Lung (tissue), 12 donors: ENCODE results near the gene DAG1. TPM values are rescaled to one million over a fixed set of nuclear protein-coding genes. Genes with fewer than 3 reads are reported as not detected.
"Not testable (repeated sequence)": the region's sequence is repeated elsewhere in the genome, so short reads cannot be mapped to it uniquely, and the experiment has no call there.

Experiments used
- ATAC-seq: fragments of 200-7000 bp; cut with Tn5 transposase; one replicate; pipeline ENCODE4 v1.9.1; 2020; ENCODE audit warnings: moderate number of reproducible peaks; ENCODE audit not compliant: insufficient read depth, low FRiP score
- DNase-seq, 3 donors: peaks; one replicate each; pipeline ENCODE4 v3.0.0-alpha.2; 2013 to 2017
- H3K27ac ChIP-seq, 2 donors: one replicate each; pipeline ENCODE4 v1.5.1; 2013; ENCODE audit warnings: mild to moderate bottlenecking in 2 of 2, moderate library complexity in 2 of 2, control low read depth in 1 of 2, inconsistent platforms in 1 of 2, low read depth in 1 of 2, low read length in 1 of 2
- H3K27me3 ChIP-seq, 3 donors: one replicate each; pipeline ENCODE4 v1.5.1; 2013; ENCODE audit warnings: low read length in 2 of 3; ENCODE audit not compliant: control insufficient read depth in 3 of 3, insufficient read depth in 3 of 3
- H3K36me3 ChIP-seq, 4 donors: one replicate each; pipeline ENCODE4 v1.5.1; 2013; ENCODE audit warnings: low read length in 4 of 4, mild to moderate bottlenecking in 1 of 4, moderate library complexity in 1 of 4; ENCODE audit not compliant: control insufficient read depth in 4 of 4, insufficient read depth in 4 of 4
- H3K4me1 ChIP-seq, 5 donors: one replicate each; pipeline ENCODE4 v1.5.1; 2013; ENCODE audit warnings: low read length in 5 of 5, mild to moderate bottlenecking in 2 of 5, moderate library complexity in 1 of 5; ENCODE audit not compliant: control insufficient read depth in 5 of 5, insufficient read depth in 5 of 5
- H3K4me3 ChIP-seq: one replicate; pipeline ENCODE4 v1.5.1; 2013; ENCODE audit warnings: mild to moderate bottlenecking, control low read depth, moderate library complexity
- H3K9ac ChIP-seq, 2 donors: one replicate each; pipeline ENCODE4 v1.5.1; 2013; ENCODE audit warnings: low read length in 2 of 2, control low read depth in 1 of 2; ENCODE audit not compliant: insufficient read depth in 1 of 2
- H3K9me3 ChIP-seq, 4 donors: one replicate each; pipeline ENCODE4 v1.5.1; 2013; ENCODE audit warnings: low read length in 3 of 4, mild to moderate bottlenecking in 1 of 4, moderate library complexity in 1 of 4; ENCODE audit not compliant: control insufficient read depth in 4 of 4, insufficient read depth in 3 of 4
- WGBS, 2 donors: extraction: QIAGEN DNeasy Blood & Tissue Kit; methylation state at CpG; one replicate each; pipeline ENCODE4 v1.1.7; 2013; 5-methylcytosine and 5-hydroxymethylcytosine counted together
- polyA plus RNA-seq, 2 donors: library from polyadenylated mRNA; stranded (reverse); fragments of 200-250 nt; gene quantifications; one replicate each; pipeline ENCODE4 v1.2.1, GENCODE V29; 2013
- total RNA-seq, 2 donors: library from RNA; depleted of rRNA in 1 of 2; stranded (reverse); fragments of >200 nt in 1 of 2; gene quantifications; one replicate each; pipeline ENCODE4 v1.2.1, GENCODE V29; 2014 to 2021
- TF ChIP-seq, protein P1 (sequence below): IDR thresholded peaks from 2 replicates; pipeline ENCODE4 v1.5.1; 2012; ENCODE audit warnings: mild to moderate bottlenecking; ENCODE audit errors: control extremely low read depth, extremely low read depth
- donor health status: control.
- donor health status: control.
- donor health status: Bipolar disorder and iron deficiency.
- donor health status: healthy.
- donor health status: DM: yes; HTN: yes; CAD: no.

Gene DAG1
- total and polyA plus RNA-seq, 4 donors = 18.2 to 100 (median 38.0) TPM

DNA sequence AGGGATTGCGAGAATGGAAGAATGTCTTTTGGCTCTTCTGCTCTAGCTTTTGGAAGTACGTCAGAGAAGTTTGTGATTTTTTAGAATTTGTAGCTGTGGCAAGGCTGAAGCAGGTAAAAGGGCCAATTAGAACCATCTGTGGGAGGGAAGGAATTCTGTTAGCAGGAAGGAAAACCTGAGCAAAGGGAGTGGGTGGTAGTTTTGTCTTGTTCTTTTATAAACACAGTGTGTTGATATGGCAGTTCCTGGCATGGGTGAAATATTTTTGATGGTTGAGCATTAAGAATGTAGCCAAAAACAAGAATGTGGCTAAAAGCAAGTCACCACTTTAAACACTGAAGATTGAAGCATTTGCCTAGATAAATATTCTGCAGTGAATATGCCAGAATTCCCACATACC is 23.8 kb downstream of the DAG1 start:
- Histone ChIP-seq H3K9me3 (no peaks in the 10 kb centered on the region), H3K27me3 (no peaks in the 10 kb centered on the region), H3K4me1 (peaks cover 0 to 11% (median 0%) of the 10 kb centered on the region in 5 donors), H3K27ac (no peak overlapping the region), H3K9ac (no peak overlapping the region), H3K36me3 (peaks cover 0 to 6% (median 2%) of the 10 kb centered on the region in 4 donors), H3K4me3 (no peak overlapping the region)
- DNase-seq (no peak), ATAC-seq (no peak)
- WGBS, 2 donors = 83 to 87% methylated on average over 2 of the region's 2 CpGs
- TF ChIP-seq, protein P1, sequence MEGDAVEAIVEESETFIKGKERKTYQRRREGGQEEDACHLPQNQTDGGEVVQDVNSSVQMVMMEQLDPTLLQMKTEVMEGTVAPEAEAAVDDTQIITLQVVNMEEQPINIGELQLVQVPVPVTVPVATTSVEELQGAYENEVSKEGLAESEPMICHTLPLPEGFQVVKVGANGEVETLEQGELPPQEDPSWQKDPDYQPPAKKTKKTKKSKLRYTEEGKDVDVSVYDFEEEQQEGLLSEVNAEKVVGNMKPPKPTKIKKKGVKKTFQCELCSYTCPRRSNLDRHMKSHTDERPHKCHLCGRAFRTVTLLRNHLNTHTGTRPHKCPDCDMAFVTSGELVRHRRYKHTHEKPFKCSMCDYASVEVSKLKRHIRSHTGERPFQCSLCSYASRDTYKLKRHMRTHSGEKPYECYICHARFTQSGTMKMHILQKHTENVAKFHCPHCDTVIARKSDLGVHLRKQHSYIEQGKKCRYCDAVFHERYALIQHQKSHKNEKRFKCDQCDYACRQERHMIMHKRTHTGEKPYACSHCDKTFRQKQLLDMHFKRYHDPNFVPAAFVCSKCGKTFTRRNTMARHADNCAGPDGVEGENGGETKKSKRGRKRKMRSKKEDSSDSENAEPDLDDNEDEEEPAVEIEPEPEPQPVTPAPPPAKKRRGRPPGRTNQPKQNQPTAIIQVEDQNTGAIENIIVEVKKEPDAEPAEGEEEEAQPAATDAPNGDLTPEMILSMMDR = no peak

DNA sequence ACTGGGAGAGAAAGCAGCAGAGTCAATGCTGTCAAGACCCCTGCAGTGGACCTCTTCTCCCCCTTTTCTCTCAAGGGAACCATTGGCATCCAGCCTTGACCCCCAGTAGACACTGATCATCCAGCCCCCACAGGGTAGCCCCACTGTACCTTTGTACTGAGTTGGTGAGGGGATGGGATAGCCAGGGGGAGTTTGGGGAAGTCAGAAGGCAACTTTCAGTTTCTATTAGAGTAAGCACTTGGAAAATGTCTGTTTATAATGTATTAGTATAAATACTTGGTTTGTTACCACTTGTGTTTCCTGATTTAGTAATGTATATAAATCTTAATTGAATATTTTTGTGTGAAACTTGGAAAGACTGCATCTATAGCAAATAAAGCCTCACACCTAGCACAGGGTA is 25.0 kb downstream of the DAG1 start:
- H3K9ac ChIP-seq = no peak overlapping the region
- H3K27me3 ChIP-seq = no peaks in the 10 kb centered on the region
- H3K27ac ChIP-seq = no peak overlapping the region
- no peak for DNase-seq
- no peaks in the 10 kb centered on the region for H3K9me3 ChIP-seq
- ATAC-seq = no peak
- peaks cover 0 to 6% (median under 1%) of the 10 kb centered on the region in 4 donors for H3K36me3 ChIP-seq
- no peak overlapping the region for H3K4me3 ChIP-seq
- peaks cover 0 to 14% (median 0%) of the 10 kb centered on the region in 5 donors for H3K4me1 ChIP-seq
- TF ChIP-seq, protein P1 = no peak

DNA sequence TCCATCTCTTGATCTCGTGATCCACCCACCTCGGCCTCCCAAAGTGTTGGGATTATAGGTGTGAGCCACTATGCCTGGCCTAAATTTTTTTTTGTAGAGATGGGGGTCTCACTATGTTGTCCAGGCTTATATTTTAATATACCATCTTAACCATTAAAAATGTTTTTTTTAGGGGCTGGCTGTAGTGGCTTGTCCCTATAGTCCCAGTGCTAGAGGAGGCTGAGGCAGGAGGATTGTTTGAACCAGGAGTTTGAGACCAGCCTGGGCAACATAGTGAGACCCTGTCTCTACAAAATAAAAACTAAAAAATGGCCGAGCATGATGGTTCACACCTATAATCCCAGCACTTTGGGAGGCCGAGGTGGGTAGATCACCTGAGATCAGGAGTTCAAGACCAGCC is 26.8 kb downstream of the DAG1 start:
- H3K36me3 ChIP-seq, H3K9me3 ChIP-seq, H3K4me3 ChIP-seq, H3K27me3 ChIP-seq, ATAC-seq, DNase-seq, H3K27ac ChIP-seq, H3K9ac ChIP-seq: not testable (repeated sequence)
- 97% methylated on average over 4 of the region's 4 CpGs for WGBS, 2 donors
- peaks cover 0 to 17% (median 3%) of the 10 kb centered on the region in 5 donors for H3K4me1 ChIP-seq

DNA sequence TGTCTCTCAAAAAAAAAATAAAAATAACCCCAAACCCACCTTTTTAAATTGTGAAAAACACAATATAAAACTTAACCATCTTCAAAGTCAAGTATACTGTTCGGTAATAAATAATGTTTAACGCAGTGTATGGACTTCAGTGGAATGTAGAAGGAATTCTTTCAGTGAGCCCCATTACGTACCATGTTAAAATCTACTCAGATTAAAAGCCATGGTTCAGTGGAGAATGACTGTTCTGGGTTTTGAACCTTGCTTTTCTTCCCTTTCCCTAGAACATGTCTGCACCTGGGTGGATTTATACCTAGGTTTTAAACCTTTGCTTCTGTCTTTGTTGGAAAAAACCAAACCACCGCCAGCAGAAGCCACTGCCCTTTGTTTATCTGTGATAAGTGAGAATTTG is 27.5 kb downstream of the DAG1 start:
- peaks cover 0 to 5% (median 0%) of the 10 kb centered on the region in 4 donors for H3K36me3 ChIP-seq
- H3K9ac ChIP-seq = no peak overlapping the region
- no peak overlapping the region for H3K27ac ChIP-seq
- DNase-seq (no peak), ATAC-seq (no peak)
- WGBS, 2 donors = 81 to 86% methylated on average over 4 of the region's 4 CpGs
- H3K4me1 ChIP-seq = peaks cover 0 to 17% (median 3%) of the 10 kb centered on the region in 5 donors
- TF ChIP-seq, protein P1 = no peak
- H3K27me3 ChIP-seq = no peaks in the 10 kb centered on the region
- no peak overlapping the region for H3K4me3 ChIP-seq
- H3K9me3 ChIP-seq = no peaks in the 10 kb centered on the region
